HepG2 (cell line): ENCODE data around the gene GRHL1. TPM values are rescaled to one million over a fixed set of nuclear protein-coding genes. Genes with fewer than 3 reads are reported as not detected.
A peak's percentile ranks its signal among the peaks of the same experiment; 100 is the strongest.

ENCODE experiments used
- ATAD3A ChIP-seq: sonication (generic); formaldehyde crosslinking; IDR thresholded peaks from 2 replicates; pipeline ENCODE4 v1.4.0; 2020; ENCODE audit warnings: missing genetic modification reagents
- BATF2 ChIP-seq: sonication (generic); formaldehyde crosslinking; IDR thresholded peaks from 2 replicates; pipeline ENCODE4 v1.8.0; 2022; ENCODE audit warnings: mild to moderate bottlenecking, missing genetic modification reagents, moderate library complexity
- CEBPB ChIP-seq: IDR thresholded peaks from 2 replicates; pipeline ENCODE4 v1.6.1; 2011; ENCODE audit warnings: low read depth, low read length, improper control_type of control experiment, borderline replicate concordance
- EED ChIP-seq: sonication (generic); formaldehyde crosslinking; IDR thresholded peaks from 2 replicates; pipeline ENCODE4 v1.5.0; 2020; ENCODE audit warnings: mild to moderate bottlenecking, missing genetic modification reagents
- HCFC1 ChIP-seq: fragments of 150-350 bp; IDR thresholded peaks from 2 replicates; pipeline ENCODE4 v1.6.1; 2014; ENCODE audit warnings: low read depth, low read length
- HIC2 ChIP-seq: sonication (generic); formaldehyde crosslinking; IDR thresholded peaks from 2 replicates; pipeline ENCODE4 v1.9.0; 2022; ENCODE audit warnings: low read depth, missing genetic modification reagents
- KAT2B ChIP-seq: fragments of 150-350 bp; IDR thresholded peaks from 2 replicates; pipeline ENCODE4 v1.6.1; 2014; ENCODE audit warnings: low read depth, low read length, borderline replicate concordance
- NFE2L1 ChIP-seq: sonication (generic); formaldehyde crosslinking; IDR thresholded peaks from 2 replicates; pipeline ENCODE4 v1.4.0; 2020; ENCODE audit warnings: missing genetic modification reagents, mild to moderate bottlenecking, borderline replicate concordance
- SMARCC2 ChIP-seq: fragments of 450-650 bp; IDR thresholded peaks from 2 replicates; pipeline ENCODE4 v1.6.1; 2017; ENCODE audit warnings: antibody characterized with exemption, mild to moderate bottlenecking
- SOX13 ChIP-seq, 3 experiments: fragments of 450-650 bp in 1 of 3; sonication (generic) in 1 of 3; formaldehyde crosslinking in 1 of 3; IDR thresholded peaks in 2 of 3; conservative IDR thresholded peaks in 1 of 3; 2 replicates each; pipeline versions ENCODE4 v1.5.0 to v1.6.1; 2016 to 2020; ENCODE audit warnings: antibody characterized with exemption in 1 of 3, mild to moderate bottlenecking in 1 of 3, missing compliant biosample characterization in 1 of 3, missing genetic modification reagents in 1 of 3, moderate library complexity in 1 of 3
- SSRP1 ChIP-seq: IDR thresholded peaks from 2 replicates; pipeline ENCODE4 v1.6.1; 2016; ENCODE audit warnings: control low read depth
- TEAD2 ChIP-seq: sonication (generic); formaldehyde crosslinking; IDR thresholded peaks from 2 replicates; pipeline ENCODE4 v1.9.0; 2021; ENCODE audit warnings: missing genetic modification reagents
- WIZ ChIP-seq: sonication (generic); formaldehyde crosslinking; IDR thresholded peaks from 2 replicates; pipeline ENCODE4 v1.5.1; 2020; ENCODE audit warnings: mild to moderate bottlenecking, missing genetic modification reagents
- ZBTB42 ChIP-seq: sonication (generic); formaldehyde crosslinking; IDR thresholded peaks from 2 replicates; pipeline ENCODE4 v1.5.0; 2020; ENCODE audit warnings: mild to moderate bottlenecking, missing genetic modification reagents
- ZNF281 ChIP-seq: sonication (generic); formaldehyde crosslinking; IDR thresholded peaks from 2 replicates; pipeline ENCODE4 v1.4.0; 2020; ENCODE audit warnings: missing genetic modification reagents, borderline replicate concordance
- ZNF556 ChIP-seq: sonication (generic); formaldehyde crosslinking; IDR thresholded peaks from 2 replicates; pipeline ENCODE4 v1.4.0; 2020; ENCODE audit warnings: mild to moderate bottlenecking, missing genetic modification reagents, borderline replicate concordance
- ZNF589 ChIP-seq: sonication (generic); formaldehyde crosslinking; conservative IDR thresholded peaks from 2 replicates; pipeline ENCODE4 v1.8.0; 2022; ENCODE audit warnings: mild to moderate bottlenecking, moderate library complexity, missing genetic modification reagents
- ZNF597 ChIP-seq: sonication (generic); formaldehyde crosslinking; IDR thresholded peaks from 2 replicates; pipeline ENCODE4 v1.5.0; 2020; ENCODE audit warnings: missing genetic modification reagents
- ZNF598 ChIP-seq: sonication (generic); formaldehyde crosslinking; IDR thresholded peaks from 2 replicates; pipeline ENCODE4 v1.5.1; 2020; ENCODE audit warnings: mild to moderate bottlenecking, missing genetic modification reagents, borderline replicate concordance
- ZNF746 ChIP-seq: sonication (generic); formaldehyde crosslinking; IDR thresholded peaks from 2 replicates; pipeline ENCODE4 v1.8.0; 2022; ENCODE audit warnings: mild to moderate bottlenecking, missing genetic modification reagents
- ZNF790 ChIP-seq: sonication (generic); formaldehyde crosslinking; IDR thresholded peaks from 2 replicates; pipeline ENCODE4 v1.8.0; 2022; ENCODE audit warnings: missing genetic modification reagents, mild to moderate bottlenecking, borderline replicate concordance
- polyA plus RNA-seq, 8 experiments: library from polyadenylated mRNA; depleted of rRNA in 3 of 8; stranded (reverse) in 7 of 8; unstranded in 1 of 8; fragments of >200 nt; fragmentation: Illumina TruSeq in 4 of 8; extraction: Trizol in 4 of 8; gene quantifications; 2 replicates each; pipeline versions ENCODE4 v1.2.1 to v1.2.3, GENCODE V29; 2011 to 2016; ENCODE audit warnings: low read depth in 4 of 8, missing spikeins in 1 of 8, mixed read lengths in 1 of 8; ENCODE audit not compliant: insufficient read depth in 1 of 8
- total RNA-seq, 5 experiments: library from RNA; depleted of rRNA; stranded (reverse); fragments of >200 nt; fragmentation: Illumina TruSeq; extraction: Trizol; gene quantifications; 2 replicates each; pipeline ENCODE4 v1.2.3, GENCODE V29; 2016; ENCODE audit warnings: low read depth in 1 of 5
- TF ChIP-seq, protein P1 (sequence below): sonication (generic); formaldehyde crosslinking; IDR thresholded peaks from 2 replicates; pipeline ENCODE4; 2020; ENCODE audit warnings: missing genetic modification reagents, mild to moderate bottlenecking, borderline replicate concordance

GRHL1 gene
- total and polyA plus RNA-seq, 2 of the 13 experiments (the other 11 are each of a cell fraction or from before 2014, with no cell fraction given): 9.3 to 12.0 TPM

DNA sequence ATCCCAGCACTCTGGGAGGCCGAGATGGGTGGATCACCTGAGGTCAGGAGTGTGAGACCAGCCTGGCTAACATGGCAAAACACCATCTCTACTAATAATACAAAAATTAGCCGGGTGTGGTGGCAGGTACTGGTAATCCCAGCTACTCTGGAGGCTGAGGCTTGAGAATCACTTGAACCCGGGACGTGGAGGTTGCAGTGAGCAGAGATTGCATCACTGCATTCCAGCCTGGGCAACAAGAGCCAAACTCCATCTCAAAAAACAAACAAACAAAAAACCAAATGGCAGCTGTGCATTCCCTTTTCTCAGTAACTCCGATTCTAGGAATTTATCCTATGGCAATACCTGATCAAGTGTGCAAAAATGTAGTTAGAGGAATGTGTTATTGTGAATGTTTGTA, 4.7 kb upstream of the GRHL1 start (continued):
- TF ChIP-seq ZBTB42: no peak
- no peak for TF ChIP-seq ATAD3A (CRISPR knock-in tag)
- no peak for TF ChIP-seq ZNF790 (CRISPR knock-in tag)
- peak; percentile 89 for TF ChIP-seq CEBPB
- TF ChIP-seq WIZ (CRISPR knock-in tag): no peak
- no peak for TF ChIP-seq ZNF281 (CRISPR knock-in tag)
- no peak for TF ChIP-seq SOX13 (IDR thresholded peaks at IDR 0.05)
- peak in 1 of 2 experiments; percentile 19; a peak in 1 of 4 replicates for TF ChIP-seq SOX13 (CRISPR knock-in tag; conservative IDR thresholded peaks at IDR 0.05 in 1 of 2, IDR thresholded peaks at IDR 0.05 in 1 of 2)
- TF ChIP-seq, protein P1, sequence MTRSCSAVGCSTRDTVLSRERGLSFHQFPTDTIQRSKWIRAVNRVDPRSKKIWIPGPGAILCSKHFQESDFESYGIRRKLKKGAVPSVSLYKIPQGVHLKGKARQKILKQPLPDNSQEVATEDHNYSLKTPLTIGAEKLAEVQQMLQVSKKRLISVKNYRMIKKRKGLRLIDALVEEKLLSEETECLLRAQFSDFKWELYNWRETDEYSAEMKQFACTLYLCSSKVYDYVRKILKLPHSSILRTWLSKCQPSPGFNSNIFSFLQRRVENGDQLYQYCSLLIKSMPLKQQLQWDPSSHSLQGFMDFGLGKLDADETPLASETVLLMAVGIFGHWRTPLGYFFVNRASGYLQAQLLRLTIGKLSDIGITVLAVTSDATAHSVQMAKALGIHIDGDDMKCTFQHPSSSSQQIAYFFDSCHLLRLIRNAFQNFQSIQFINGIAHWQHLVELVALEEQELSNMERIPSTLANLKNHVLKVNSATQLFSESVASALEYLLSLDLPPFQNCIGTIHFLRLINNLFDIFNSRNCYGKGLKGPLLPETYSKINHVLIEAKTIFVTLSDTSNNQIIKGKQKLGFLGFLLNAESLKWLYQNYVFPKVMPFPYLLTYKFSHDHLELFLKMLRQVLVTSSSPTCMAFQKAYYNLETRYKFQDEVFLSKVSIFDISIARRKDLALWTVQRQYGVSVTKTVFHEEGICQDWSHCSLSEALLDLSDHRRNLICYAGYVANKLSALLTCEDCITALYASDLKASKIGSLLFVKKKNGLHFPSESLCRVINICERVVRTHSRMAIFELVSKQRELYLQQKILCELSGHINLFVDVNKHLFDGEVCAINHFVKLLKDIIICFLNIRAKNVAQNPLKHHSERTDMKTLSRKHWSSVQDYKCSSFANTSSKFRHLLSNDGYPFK (CRISPR knock-in tag): no peak
- TF ChIP-seq SMARCC2: no peak
- TF ChIP-seq TEAD2 (CRISPR knock-in tag): no peak
- TF ChIP-seq NFE2L1 (CRISPR knock-in tag): no peak
- TF ChIP-seq HCFC1: no peak
- TF ChIP-seq ZNF589 (CRISPR knock-in tag): no peak
- TF ChIP-seq BATF2 (CRISPR knock-in tag): no peak
- no peak for TF ChIP-seq SSRP1 (CRISPR knock-in tag)
- no peak for TF ChIP-seq ZNF597 (CRISPR knock-in tag)
- TF ChIP-seq ZNF746 (CRISPR knock-in tag): no peak
- 0 out of 2 replicates have a peak, but pooled peaks have one; percentile 31 for TF ChIP-seq EED (CRISPR knock-in tag)
- no peak for TF ChIP-seq KAT2B
- peak; percentile 61; the same call in 1 of the 2 replicates for TF ChIP-seq HIC2 (CRISPR knock-in tag)
- TF ChIP-seq ZNF598 (CRISPR knock-in tag): no peak
- TF ChIP-seq ZNF556: no peak
